BLaER1 (cell line): ENCODE measurements around the gene FOXJ1.
A peak's percentile ranks its signal among the peaks of the same experiment; 100 is the strongest.

Experiments used
- H3K27ac ChIP-seq: shearing (Covaris generic); formaldehyde crosslinking; 2 replicates; pipeline ENCODE4 v1.8.1; 2022
- H3K27me3 ChIP-seq: shearing (Covaris generic); formaldehyde crosslinking; 2 replicates; pipeline ENCODE4 v1.8.1; 2022
- H3K36me3 ChIP-seq: shearing (Covaris generic); formaldehyde crosslinking; 2 replicates; pipeline ENCODE4 v1.8.1; 2022
- H3K4me1 ChIP-seq: shearing (Covaris generic); formaldehyde crosslinking; 2 replicates; pipeline ENCODE4 v1.8.1; 2022
- H3K4me2 ChIP-seq: shearing (Covaris generic); formaldehyde crosslinking; 2 replicates; pipeline ENCODE4 v1.8.1; 2022
- H3K4me3 ChIP-seq: shearing (Covaris generic); formaldehyde crosslinking; 2 replicates; pipeline ENCODE4 v1.8.1; 2022
- H3K9ac ChIP-seq: shearing (Covaris generic); formaldehyde crosslinking; 2 replicates; pipeline ENCODE4 v1.8.1; 2022
- H3K9me3 ChIP-seq: shearing (Covaris generic); formaldehyde crosslinking; 2 replicates; pipeline ENCODE4 v1.8.1; 2022
- H4K20me1 ChIP-seq: shearing (Covaris generic); formaldehyde crosslinking; 2 replicates; pipeline ENCODE4 v1.8.1; 2022
- Cebpa-rat ChIP-seq: shearing (Covaris generic); IDR thresholded peaks from 2 replicates; pipeline ENCODE4 v1.8.1; 2022

FOXJ1 gene

DNA sequence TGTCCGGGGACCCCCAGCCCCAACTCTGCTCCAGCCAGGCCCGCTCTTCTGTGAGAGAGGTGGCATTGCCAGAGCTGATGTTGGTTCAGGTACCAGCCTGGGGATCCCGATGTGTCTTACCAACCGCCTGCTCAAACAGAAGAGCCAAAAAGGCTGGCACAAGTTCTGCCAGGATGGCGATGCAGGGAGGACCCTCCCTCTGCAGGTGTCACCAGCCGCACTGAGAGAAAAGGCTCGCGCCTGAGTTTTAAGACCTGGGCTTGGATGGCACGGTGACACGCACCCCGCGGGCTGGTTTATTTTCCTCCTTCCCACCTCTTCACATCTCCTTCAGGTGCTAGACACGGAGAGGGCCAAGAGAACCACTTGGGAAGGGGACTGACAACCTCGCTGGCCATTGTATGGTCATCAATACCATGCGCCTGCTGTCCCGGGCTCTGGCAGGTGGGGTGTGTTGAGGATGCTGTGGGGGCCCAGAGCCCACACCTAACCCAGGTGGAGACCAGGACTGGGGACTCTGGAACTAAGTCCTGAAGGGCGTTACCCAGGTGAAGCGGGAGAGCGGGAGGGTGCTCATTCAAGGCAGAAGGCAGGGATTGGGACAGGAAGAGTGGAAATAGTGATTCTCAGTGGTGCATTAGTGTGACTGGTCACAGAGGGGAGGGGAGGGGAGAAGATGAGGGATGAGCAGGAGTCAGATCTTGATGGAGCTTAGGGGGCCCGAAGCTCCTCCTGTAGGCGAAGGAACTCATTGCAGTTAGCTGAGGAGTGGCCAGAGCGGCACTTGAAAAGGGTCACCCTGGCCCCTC lies 16.3 kb downstream of the FOXJ1 start:
- Histone ChIP-seq H3K36me3 (no peaks in the 10 kb centered on the region), H3K9me3 (no peaks in the 10 kb centered on the region), H4K20me1 (no peaks in the 10 kb centered on the region), H3K9ac (no peak overlapping the region), H3K27ac (no peak overlapping the region), H3K4me1 (peaks cover 53% of the 10 kb centered on the region), H3K4me3 (no peak overlapping the region), H3K4me2 (no peak overlapping the region), H3K27me3 (no peaks in the 10 kb centered on the region)
- no peak for TF ChIP-seq Cebpa-rat

DNA sequence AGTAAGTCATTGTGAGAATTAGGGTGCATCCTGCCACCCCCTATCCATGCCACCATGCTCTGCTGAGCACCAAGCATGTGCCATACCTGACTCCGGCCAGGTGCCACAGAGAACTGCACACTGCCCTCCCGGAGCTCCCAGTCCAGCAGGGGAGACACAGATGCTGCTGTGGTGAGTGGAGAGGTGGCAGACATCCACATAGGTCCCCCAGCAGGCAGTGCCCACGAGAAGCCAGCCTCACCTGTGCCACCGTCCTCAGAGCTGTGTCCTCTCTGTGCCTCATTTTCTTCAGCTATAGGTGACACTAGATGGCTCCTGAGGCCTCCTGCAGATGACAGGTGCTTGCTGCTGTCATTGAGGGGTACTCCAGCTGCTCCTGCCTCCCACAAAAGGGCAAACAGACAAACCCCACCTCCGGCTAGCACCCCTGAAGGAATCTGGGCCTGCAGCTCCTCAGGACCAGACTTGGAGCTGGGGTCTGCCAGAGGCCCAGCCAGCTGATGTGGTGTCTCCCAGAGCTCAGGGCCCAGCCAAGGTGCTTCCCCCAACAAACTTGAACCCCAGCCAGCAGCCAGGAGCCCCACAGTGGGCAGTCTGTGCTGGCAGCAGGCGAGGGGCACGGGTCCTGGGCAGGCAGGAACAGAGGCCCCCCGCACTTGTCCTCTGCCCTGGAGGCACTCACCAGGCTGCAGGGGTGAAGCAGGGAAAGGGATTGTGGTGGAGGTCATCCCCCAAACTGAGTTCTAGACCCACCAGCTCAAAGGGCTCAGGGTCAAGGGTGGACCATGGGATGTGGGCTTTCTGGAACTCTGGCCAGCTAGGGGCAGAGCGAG lies 17.1 kb downstream of the FOXJ1 start:
- Histone ChIP-seq H3K4me1 (peaks cover 60% of the 10 kb centered on the region), H3K4me2 (no peak overlapping the region), H3K36me3 (no peaks in the 10 kb centered on the region), H3K9ac (no peak overlapping the region), H3K4me3 (no peak overlapping the region), H4K20me1 (no peaks in the 10 kb centered on the region), H3K9me3 (no peaks in the 10 kb centered on the region), H3K27me3 (no peaks in the 10 kb centered on the region), H3K27ac (no peak overlapping the region)
- TF ChIP-seq Cebpa-rat = no peak

DNA sequence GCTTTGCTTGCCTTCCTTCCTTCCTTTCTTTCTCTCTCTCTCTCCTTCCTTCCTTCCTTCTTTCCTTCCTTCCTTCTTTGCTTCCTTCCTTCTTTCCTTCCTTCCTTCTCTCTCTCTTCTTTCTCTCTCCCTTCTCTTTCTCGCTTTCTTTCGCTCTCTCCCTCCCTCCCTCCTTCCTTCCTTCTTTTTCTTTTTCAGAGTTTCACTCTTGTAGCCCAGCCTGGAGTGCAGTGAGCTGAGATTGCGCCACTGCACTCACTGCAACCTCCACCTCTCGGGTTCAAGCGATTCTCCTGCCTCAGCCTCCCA lies 17.9 kb downstream of the FOXJ1 start:
- Histone ChIP-seq H3K27me3 (no peaks in the 10 kb centered on the region), H3K4me2 (peak overlapping the region; percentile 98), H3K9ac (no peak overlapping the region), H3K27ac (peak overlapping the region; percentile 87; the same call in 1 of the 2 replicates), H3K9me3 (no peaks in the 10 kb centered on the region), H3K4me3 (no peak overlapping the region), H3K36me3 (no peaks in the 10 kb centered on the region), H4K20me1 (no peaks in the 10 kb centered on the region), H3K4me1 (peaks cover 60% of the 10 kb centered on the region)
- TF ChIP-seq Cebpa-rat = no peak

DNA sequence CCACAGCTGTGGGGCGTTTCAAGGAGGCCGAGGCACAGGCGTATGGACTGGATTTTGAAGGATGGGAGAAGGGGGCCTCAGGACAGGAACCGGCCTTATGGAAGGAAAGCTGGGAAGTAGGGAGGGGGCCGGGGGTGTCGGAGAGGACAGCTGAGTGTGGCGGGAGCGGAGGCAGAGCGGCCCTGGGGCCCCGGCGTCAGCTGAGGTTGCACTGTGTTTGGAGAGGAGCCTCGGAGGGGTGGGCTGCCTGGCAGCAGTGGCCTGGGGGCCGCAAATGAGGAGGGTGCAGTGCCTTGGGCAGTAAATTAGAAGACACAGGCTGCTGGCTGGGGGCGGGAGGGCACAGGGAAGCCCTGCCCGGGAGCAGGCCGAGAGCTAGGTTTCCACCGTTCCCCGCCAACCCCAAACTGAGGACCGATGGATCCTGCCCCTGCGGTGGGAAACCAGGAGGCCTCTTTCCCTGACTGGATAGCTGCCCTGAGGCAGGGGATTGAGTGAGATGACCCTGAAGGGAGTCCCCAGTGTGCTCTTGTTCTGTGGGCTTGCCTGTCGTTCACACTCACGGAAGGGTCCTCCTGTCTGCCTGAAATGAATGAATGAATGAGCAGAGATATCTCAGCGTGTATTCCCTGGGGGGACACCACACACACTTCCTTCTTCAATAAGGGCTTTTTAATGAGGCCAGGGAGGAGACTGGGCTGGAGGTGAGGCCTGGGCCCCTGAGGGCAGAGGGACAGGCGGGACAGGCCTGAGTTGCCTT lies 18.4 kb downstream of the FOXJ1 start:
- H3K4me3 ChIP-seq = peak overlapping the region; percentile 65; the same call in 1 of the 2 replicates
- H3K4me2 ChIP-seq = peak overlapping the region; percentile 98

DNA sequence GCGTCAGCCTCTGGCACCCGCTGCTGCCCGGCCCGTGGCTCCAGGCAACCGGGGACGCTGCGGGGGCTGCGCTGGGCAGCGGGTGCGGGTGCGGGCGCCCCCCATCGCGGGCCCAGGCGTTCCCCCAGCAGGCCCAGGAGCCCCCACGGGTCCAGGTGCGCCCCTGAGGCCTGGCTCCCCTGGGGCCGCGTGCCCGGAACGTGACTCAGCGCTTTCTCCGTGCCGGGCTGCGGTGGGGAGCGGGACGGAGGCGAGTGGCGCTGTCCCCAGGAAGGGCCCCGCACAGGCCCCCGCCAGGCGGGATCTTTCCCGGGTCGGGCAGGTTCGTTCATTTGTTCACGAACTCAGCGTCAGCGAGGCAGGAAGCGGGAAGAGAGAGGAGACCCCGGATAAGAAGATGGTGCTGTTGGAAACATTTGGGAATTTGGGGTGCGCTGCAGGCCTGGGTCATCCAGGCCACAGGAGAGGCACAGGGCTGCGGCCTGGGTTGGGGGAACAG lies 19.1 kb downstream of the FOXJ1 start:
- H3K4me2 ChIP-seq = peak overlapping the region; percentile 98
- peaks cover 51% of the 10 kb centered on the region for H3K4me1 ChIP-seq
- TF ChIP-seq Cebpa-rat = no peak
- peak overlapping the region; percentile 65 for H3K4me3 ChIP-seq
- peak overlapping the region; percentile 74 for H3K9ac ChIP-seq
- no peaks in the 10 kb centered on the region for H3K36me3 ChIP-seq
- no peaks in the 10 kb centered on the region for H3K27me3 ChIP-seq
- no peaks in the 10 kb centered on the region for H3K9me3 ChIP-seq
- H4K20me1 ChIP-seq = no peaks in the 10 kb centered on the region
- peak overlapping the region; percentile 87 for H3K27ac ChIP-seq

More for the DNA sequence above, 18.4 kb downstream of the FOXJ1 start:
- no peaks in the 10 kb centered on the region for H4K20me1 ChIP-seq
- H3K4me1 ChIP-seq = peaks cover 58% of the 10 kb centered on the region
- no peaks in the 10 kb centered on the region for H3K9me3 ChIP-seq
- H3K27me3 ChIP-seq = no peaks in the 10 kb centered on the region
- no peaks in the 10 kb centered on the region for H3K36me3 ChIP-seq
- TF ChIP-seq Cebpa-rat = no peak
- H3K27ac ChIP-seq = peak overlapping the region; percentile 87
- H3K9ac ChIP-seq = peak overlapping the region; percentile 74; the same call in 1 of the 2 replicates

DNA sequence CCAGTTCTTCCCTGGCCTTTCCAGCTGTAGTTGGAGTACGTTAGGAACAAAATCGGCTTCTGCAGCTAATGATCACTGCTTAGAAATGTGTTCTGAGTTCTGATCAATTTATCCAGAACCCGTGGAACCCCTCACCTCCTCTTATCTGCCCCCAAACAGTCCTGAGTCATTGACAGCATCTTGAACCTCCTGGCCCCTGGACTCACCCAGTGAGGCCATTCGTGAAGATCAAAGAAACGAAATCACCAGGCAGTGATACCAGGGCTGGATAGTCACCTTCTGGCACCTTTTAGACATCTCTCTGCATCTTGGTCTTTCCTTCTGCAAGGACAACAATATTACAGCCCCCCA lies 20.4 kb downstream of the FOXJ1 start:
- H3K9ac ChIP-seq = no peak overlapping the region
- H3K27me3 ChIP-seq = no peaks in the 10 kb centered on the region
- peaks cover 47% of the 10 kb centered on the region for H3K4me1 ChIP-seq
- TF ChIP-seq Cebpa-rat = no peak
- no peaks in the 10 kb centered on the region for H3K36me3 ChIP-seq
- H4K20me1 ChIP-seq = no peaks in the 10 kb centered on the region
- H3K27ac ChIP-seq = no peak overlapping the region
- H3K4me2 ChIP-seq = peak overlapping the region; percentile 98
- no peaks in the 10 kb centered on the region for H3K9me3 ChIP-seq
- H3K4me3 ChIP-seq = no peak overlapping the region

DNA sequence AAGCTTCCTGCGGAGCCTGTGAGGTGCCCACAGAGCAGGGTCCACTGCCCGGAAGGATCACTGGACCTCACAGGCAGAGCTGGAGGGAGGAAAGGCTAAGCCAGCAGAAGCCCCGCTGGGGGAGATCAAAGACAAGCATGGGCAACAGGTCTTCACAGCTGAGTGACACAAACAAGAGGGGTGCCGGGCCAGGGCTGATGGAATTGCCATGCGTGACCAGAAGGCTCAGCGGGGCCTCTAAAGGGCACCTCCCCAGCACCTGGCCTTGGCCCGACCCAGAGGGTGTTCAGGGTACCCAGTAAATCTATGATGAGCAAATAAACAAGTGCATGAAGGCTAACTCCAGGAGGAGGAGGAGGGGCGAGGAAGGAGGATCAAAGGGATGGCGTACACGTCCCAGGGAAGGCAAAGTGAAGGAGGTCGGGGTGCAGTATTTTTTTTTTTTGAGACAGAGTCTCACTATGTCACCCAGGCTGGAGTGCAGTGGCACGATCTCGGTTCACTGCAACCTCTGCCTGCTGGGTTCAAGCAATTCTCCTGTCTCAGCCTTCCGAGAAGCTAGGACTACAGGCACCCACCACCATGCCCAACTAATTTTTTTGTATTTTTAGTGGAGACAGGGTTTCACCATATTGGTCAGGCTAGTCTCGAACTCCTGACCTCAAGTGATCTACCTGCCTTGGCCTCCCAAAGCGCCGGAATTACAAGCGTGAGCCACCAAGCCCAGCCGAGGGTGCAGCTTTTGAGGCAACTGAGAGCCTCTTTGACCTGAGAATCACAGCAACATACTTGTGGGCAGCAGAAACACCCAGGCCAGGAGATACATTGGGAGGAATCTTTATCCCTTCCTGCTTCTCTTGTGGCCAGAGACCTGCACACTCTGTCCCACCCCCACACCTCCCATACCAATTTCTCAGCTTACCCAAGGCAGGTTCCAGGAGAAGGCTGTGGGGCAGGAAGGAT lies 21.4 kb downstream of the FOXJ1 start:
- Histone ChIP-seq H4K20me1 (no peaks in the 10 kb centered on the region), H3K9ac (no peak overlapping the region), H3K4me3 (no peak overlapping the region), H3K4me2 (peak overlapping the region; percentile 98), H3K4me1 (peaks cover 47% of the 10 kb centered on the region), H3K27ac (no peak overlapping the region), H3K9me3 (no peaks in the 10 kb centered on the region), H3K36me3 (no peaks in the 10 kb centered on the region), H3K27me3 (no peaks in the 10 kb centered on the region)
- no peak for TF ChIP-seq Cebpa-rat

DNA sequence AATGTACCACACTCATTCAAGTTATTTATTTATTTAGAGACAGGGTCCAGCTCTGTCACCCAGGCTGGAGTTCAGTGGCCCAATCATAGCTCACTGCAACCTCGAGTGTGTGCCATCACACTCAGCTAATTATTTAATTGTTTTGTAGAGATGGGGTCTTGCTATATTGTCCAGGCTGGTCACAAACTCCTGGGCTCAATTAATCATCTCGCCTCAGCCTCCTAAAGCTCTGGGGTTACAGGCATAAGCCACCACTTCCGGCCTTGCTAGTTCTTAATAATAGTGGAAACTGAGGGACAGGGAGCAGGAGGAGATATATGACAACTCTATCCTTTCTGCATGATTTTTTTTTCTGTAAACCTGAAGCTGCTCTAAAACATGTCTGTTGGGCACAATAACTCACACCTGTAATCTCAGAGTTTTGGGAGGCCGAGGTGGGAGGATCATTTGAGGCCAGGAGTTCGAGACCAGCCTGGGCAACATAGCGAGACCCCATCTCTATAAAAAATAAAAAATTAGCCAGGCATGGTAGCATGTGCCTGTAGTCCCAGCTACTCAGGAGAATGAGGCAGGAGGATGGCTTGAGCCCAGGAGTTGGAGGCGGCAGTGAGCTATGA lies 25.8 kb downstream of the FOXJ1 start:
- peaks cover 6% of the 10 kb centered on the region; the same call in 1 of the 2 replicates for H3K9me3 ChIP-seq
- no peak overlapping the region for H3K9ac ChIP-seq
- H3K4me3 ChIP-seq = no peak overlapping the region
- H3K4me2 ChIP-seq = no peak overlapping the region
- H3K36me3 ChIP-seq = no peaks in the 10 kb centered on the region
- H4K20me1 ChIP-seq = no peaks in the 10 kb centered on the region
- H3K4me1 ChIP-seq = peaks cover 12% of the 10 kb centered on the region
- no peaks in the 10 kb centered on the region for H3K27me3 ChIP-seq
- H3K27ac ChIP-seq = no peak overlapping the region
- no peak for TF ChIP-seq Cebpa-rat
